Prostate gland (tissue), 2 donors: ENCODE data around the gene SNRNP70. TPM values are rescaled to one million over a fixed set of nuclear protein-coding genes. Genes with fewer than 3 reads are reported as not detected.

Experiments used
- DNase-seq: peaks from one replicate; pipeline ENCODE4 v3.0.0-alpha.2; 2019; ENCODE audit warnings: low spot score
- H3K27ac ChIP-seq, 2 donors: fragments of 200-600 bp; sonication (generic); 2 replicates each; pipeline ENCODE4 v1.5.1; 2017 to 2019
- H3K27me3 ChIP-seq: fragments of 200-600 bp; sonication (generic); replicated peaks from 2 replicates; pipeline ENCODE4 v1.5.1; 2019; ENCODE audit not compliant: insufficient read depth
- H3K36me3 ChIP-seq, 2 donors: fragments of 200-600 bp; sonication (generic); 1 replicate in 1 of 2; 2 replicates in 1 of 2; pipeline versions ENCODE4 v1.5.1 to v1.8.1; 2017 to 2019
- H3K4me1 ChIP-seq: fragments of 200-600 bp; sonication (generic); replicated peaks from 2 replicates; pipeline ENCODE4 v1.5.1; 2019
- H3K4me3 ChIP-seq, 2 donors: fragments of 200-600 bp; sonication (generic); 2 replicates each; pipeline ENCODE4 v1.5.1; 2017 to 2019
- H3K9me3 ChIP-seq: fragments of 200-600 bp; sonication (generic); 2 replicates; pipeline ENCODE4 v1.5.1; 2017
- POLR2A ChIP-seq: fragments of 450-650 bp; IDR thresholded peaks from one replicate; pipeline ENCODE4 v1.6.1; 2016; ENCODE audit warnings: antibody characterized with exemption, mild to moderate bottlenecking
- POLR2AphosphoS5 ChIP-seq: sonication (generic); formaldehyde crosslinking; IDR thresholded peaks from one replicate; pipeline ENCODE4 v1.6.1; 2017; ENCODE audit warnings: antibody characterized with exemption
- WGBS: methylation state at CpG from one replicate; pipeline ENCODE4 v1.1.5; 2018; 5-methylcytosine and 5-hydroxymethylcytosine counted together
- intact Hi-C: fragments of 100-400 bp; cut with DNase I; formaldehyde crosslinking; loops from one replicate; pipeline ENCODE4 v1.14.2; 2022
- small RNA-seq, 2 donors: library from RNA; depleted of rRNA; stranded (forward); fragments of <200 nt; gene quantifications; one replicate each; pipeline ENCODE3, GENCODE V24; 2016
- total RNA-seq, 2 donors: library from RNA; depleted of rRNA; stranded (reverse); fragments of >200 nt; gene quantifications; one replicate each; pipeline ENCODE4 v1.1.0, GENCODE V29; 2016
- TF ChIP-seq, protein P1 (sequence below), 4 experiments: fragments of 200-600 bp in 2 of 4; fragments of 450-650 bp in 2 of 4; sonication (generic) in 2 of 4; IDR thresholded peaks; 1 replicate in 3 of 4; 2 replicates in 1 of 4; pipeline ENCODE4 v1.5.1; 2016 to 2019; ENCODE audit warnings: antibody characterized with exemption in 4 of 4, mild to moderate bottlenecking in 2 of 4, moderate library complexity in 2 of 4

The SNRNP70 gene
- total RNA-seq, 2 donors from 2014 or later: 318 to 391 TPM

DNA sequence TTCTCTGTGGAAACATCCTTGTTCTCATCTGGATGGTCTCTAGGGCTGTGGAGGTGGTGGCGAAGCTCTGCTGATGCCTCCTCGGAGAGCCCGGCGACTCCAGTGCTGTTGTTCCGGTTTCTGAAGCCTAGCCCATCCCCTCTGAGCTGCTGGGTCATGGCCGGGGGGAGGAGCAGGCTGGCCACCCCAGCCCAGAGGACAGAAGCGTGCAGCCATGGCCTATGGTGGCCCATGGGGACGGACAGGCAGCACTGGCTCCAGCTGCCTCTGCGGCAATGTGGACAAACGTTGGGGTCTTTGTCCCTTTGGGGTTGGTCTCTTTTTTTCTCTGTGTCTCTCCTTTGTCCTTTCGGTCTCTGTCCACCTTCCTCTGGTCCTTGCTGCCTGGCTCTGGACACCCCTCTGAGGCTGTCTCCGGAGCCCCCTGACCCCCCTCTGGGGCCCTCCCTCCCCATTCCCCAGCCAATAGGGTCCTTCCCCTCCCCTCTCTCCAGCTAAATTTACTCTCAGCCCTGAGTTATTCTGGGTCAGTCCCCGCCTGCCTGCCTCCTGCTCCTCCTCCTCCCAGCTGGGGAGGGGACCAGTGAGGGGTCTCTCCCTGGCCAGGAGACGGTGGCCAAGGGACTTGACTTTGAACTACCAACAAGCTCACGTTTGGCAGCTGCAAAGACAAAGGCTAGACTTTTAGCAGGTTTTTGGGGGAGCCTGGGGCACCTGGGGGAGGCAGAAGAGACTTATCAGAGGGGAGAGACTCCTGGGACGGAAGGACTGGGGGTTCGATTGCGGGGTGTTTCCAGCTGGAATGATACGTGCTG, 70.0 kb downstream of the SNRNP70 start, which contains the start of gene HRC:
HRC (minus strand) TSS at position 392 of the 815 bp plus-strand sequence; CDS start at position 233, 159 bp downstream.
- no peaks in the 10 kb centered on the region for H3K36me3 ChIP-seq
- H3K9me3 ChIP-seq: no peaks in the 10 kb centered on the region
- H3K4me3 ChIP-seq: no peak within 1 kb of the TSS
- TF ChIP-seq POLR2A: no peak
- no peak for TF ChIP-seq POLR2AphosphoS5
- TF ChIP-seq, protein P1, sequence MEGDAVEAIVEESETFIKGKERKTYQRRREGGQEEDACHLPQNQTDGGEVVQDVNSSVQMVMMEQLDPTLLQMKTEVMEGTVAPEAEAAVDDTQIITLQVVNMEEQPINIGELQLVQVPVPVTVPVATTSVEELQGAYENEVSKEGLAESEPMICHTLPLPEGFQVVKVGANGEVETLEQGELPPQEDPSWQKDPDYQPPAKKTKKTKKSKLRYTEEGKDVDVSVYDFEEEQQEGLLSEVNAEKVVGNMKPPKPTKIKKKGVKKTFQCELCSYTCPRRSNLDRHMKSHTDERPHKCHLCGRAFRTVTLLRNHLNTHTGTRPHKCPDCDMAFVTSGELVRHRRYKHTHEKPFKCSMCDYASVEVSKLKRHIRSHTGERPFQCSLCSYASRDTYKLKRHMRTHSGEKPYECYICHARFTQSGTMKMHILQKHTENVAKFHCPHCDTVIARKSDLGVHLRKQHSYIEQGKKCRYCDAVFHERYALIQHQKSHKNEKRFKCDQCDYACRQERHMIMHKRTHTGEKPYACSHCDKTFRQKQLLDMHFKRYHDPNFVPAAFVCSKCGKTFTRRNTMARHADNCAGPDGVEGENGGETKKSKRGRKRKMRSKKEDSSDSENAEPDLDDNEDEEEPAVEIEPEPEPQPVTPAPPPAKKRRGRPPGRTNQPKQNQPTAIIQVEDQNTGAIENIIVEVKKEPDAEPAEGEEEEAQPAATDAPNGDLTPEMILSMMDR (IDR thresholded peaks at IDR 0.05): no peak
- H3K4me1 ChIP-seq: no peaks in the 10 kb centered on the region
- 73% methylated on average over 19 of the region's 19 CpGs for WGBS
- intact Hi-C loops: no loop called here
- no peak within 1 kb of the TSS for H3K27ac ChIP-seq
- no peak for DNase-seq
- no peaks in the 10 kb centered on the region for H3K27me3 ChIP-seq

DNA sequence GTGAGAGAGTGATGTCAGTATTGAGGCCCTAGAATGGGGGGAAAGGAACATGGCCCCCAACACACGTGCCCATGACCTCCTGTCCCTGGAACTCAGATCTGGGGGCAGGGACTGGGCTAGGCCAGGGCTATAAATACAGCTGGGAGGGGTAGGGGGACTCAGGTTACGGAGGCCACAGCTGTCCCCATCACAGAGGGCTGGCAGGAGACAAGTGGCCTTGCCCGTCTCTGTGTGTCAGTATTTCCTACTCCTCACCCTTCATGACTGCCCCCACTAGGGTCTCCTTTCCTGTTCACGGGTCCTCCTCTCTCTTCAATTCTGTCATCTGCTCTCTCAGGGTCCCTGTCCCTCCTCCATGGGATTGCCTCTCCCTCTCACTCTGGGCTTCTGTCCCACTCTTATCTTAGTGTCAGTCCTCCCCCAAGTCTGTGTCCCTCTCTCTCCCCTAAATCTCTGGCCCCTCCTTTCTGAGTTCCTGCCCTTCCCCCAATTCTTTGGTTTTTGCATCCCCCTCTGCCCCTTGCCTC, 70.6 kb downstream of the SNRNP70 start:
- Histone ChIP-seq H3K4me3 (no peak overlapping the region), H3K27me3 (no peaks in the 10 kb centered on the region), H3K36me3 (no peaks in the 10 kb centered on the region), H3K27ac (no peak overlapping the region), H3K9me3 (no peaks in the 10 kb centered on the region), H3K4me1 (no peaks in the 10 kb centered on the region)
- intact Hi-C loops: no loop called here
- 68% methylated on average over 4 of the region's 4 CpGs for WGBS
- TF ChIP-seq, protein P1 (IDR thresholded peaks at IDR 0.05): no peak
- TF ChIP-seq POLR2AphosphoS5 (no peak), POLR2A (no peak)
- DNase-seq: no peak

DNA sequence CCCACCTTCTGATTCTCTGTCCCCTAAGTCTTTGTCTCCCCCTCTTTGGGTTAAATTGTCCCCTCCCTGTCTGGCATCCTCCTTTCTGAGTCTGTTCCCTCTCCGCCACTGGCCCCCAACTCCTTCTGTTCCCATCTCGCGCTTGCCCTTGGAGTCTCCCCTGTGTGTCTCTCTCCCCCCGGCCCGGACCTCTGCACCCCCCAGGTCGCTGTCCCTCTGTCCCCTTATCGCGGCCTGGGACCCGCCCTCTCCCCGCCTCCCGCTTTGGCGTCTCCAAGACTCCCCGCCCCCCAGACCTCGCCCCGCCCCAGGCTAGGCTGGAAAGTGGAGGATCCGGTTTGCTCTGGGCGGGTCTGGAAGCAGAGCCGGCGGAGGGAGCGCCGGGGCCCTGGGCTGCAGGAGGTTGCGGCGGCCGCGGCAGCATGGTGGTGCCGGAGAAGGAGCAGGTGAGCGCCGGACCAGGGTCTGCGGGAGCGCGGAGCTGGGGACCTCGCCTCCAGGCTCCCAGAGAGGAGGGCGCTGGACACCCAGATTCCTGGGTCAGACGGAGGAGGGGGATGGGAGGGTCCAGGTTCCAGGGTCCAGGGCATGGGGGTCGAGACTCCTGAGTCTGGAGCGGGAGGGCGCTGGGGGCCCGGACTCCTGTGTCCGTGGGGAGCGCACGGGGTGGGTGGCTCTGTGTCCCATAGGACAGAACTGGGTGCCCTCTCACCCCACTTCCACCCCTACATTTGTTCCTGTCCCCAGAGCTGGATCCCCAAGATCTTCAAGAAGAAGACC, 72.4 kb downstream of the SNRNP70 start, which contains the start of gene TRPM4:
TRPM4 (plus strand) TSS at position 348 of the 780 bp plus-strand sequence; CDS start at position 423, 75 bp downstream.
- H3K27ac ChIP-seq: peak within 1 kb of the TSS; percentile 88 to 95
- H3K4me3 ChIP-seq: peak within 1 kb of the TSS; percentile 73 to 85
- H3K4me1 ChIP-seq: no peaks in the 10 kb centered on the region
- H3K36me3 ChIP-seq: no peaks in the 10 kb centered on the region
- intact Hi-C loops: no loop called here
- WGBS: 1% methylated on average over 40 of the region's 41 CpGs
- no peaks in the 10 kb centered on the region for H3K9me3 ChIP-seq
- no peaks in the 10 kb centered on the region for H3K27me3 ChIP-seq
- TF ChIP-seq POLR2AphosphoS5: peak; percentile 98
- TF ChIP-seq POLR2A: peak; percentile 95
- TF ChIP-seq, protein P1 (IDR thresholded peaks at IDR 0.05): no peak
- peak; percentile 94 for DNase-seq

Small RNAs within 50 kb of the gene (small RNA-seq; reads per million reads assigned to genes)
- gene RN7SL708P: 0 reads per million in 2 donors

Other genes with a start within 250 kb of the SNRNP70 start
- 10 to 100 TPM; 11.0 to 11.2 TPM for gene HSD17B14, start 249.0 kb upstream of the SNRNP70 start, total RNA-seq
- 10 to 100 TPM in 1 of 2 donors, 1 to 10 TPM in 1; 9.4 to 22.9 TPM for gene PLEKHA4, start 216.8 kb upstream of the SNRNP70 start, total RNA-seq
- gene PPP1R15A, start 213.0 kb upstream of the SNRNP70 start, total RNA-seq: 10 to 100 TPM; 35.1 to 49.0 TPM
- gene TULP2, start 186.7 kb upstream of the SNRNP70 start, total RNA-seq: 10 to 100 TPM in 1 of 2 donors, not detected in 1; 10.7 TPM
- 100 to 1,000 TPM; 432 to 441 TPM for gene NUCB1, start 185.1 kb upstream of the SNRNP70 start, total RNA-seq
- 10 to 100 TPM in 1 of 2 donors, 1 to 10 TPM in 1; 4.6 to 12.6 TPM for gene DHDH, start 151.8 kb upstream of the SNRNP70 start, total RNA-seq
- 10 to 100 TPM; 52.1 to 62.3 TPM for gene BAX, start 130.6 kb upstream of the SNRNP70 start, total RNA-seq
- gene FTL, start 120.1 kb upstream of the SNRNP70 start, total RNA-seq: 1,000 to 10,000 TPM; 1,764 to 2,124 TPM
- gene GYS1, start 92.1 kb upstream of the SNRNP70 start, total RNA-seq: 10 to 100 TPM; 47.3 to 52.0 TPM
- gene RUVBL2, start 91.6 kb upstream of the SNRNP70 start, total RNA-seq: 100 to 1,000 TPM; 110 to 126 TPM
- 1 to 10 TPM in 1 of 2 donors, not detected in 1; 5.2 TPM for gene LHB, start 68.4 kb upstream of the SNRNP70 start, total RNA-seq
- gene CGB3, start 61.1 kb upstream of the SNRNP70 start, total RNA-seq: not detected
- not detected for gene CGB2, start 53.6 kb upstream of the SNRNP70 start, total RNA-seq
- gene CGB1, start 48.6 kb upstream of the SNRNP70 start, total RNA-seq: not detected
- not detected for gene CGB5, start 41.6 kb upstream of the SNRNP70 start, total RNA-seq
- not detected for gene CGB8, start 36.3 kb upstream of the SNRNP70 start, total RNA-seq
- gene CGB7, start 27.7 kb upstream of the SNRNP70 start, total RNA-seq: 1 to 10 TPM; 2.0 to 2.1 TPM
- 10 to 100 TPM in 1 of 2 donors, 1 to 10 TPM in 1; 7.0 to 24.4 TPM for gene NTF4, start 20.6 kb upstream of the SNRNP70 start, total RNA-seq
- gene KCNA7, start 12.8 kb upstream of the SNRNP70 start, total RNA-seq: not detected
- gene LIN7B, start 28.9 kb downstream of the SNRNP70 start, total RNA-seq: 10 to 100 TPM; 31.2 to 64.3 TPM
- 10 to 100 TPM in 1 of 2 donors, 1 to 10 TPM in 1; 2.2 to 11.1 TPM for gene C19orf73, start 33.7 kb downstream of the SNRNP70 start, total RNA-seq
- 10 to 100 TPM; 12.3 to 18.2 TPM for gene PPFIA3, start 34.1 kb downstream of the SNRNP70 start, total RNA-seq
- gene HRC, start 69.9 kb downstream of the SNRNP70 start, total RNA-seq: 1 to 10 TPM; 3.8 to 6.7 TPM
- gene TRPM4, start 72.3 kb downstream of the SNRNP70 start, total RNA-seq: 100 to 1,000 TPM in 1 of 2 donors, 10 to 100 TPM in 1; 99.0 to 126 TPM
- gene SLC6A16, start 239.7 kb downstream of the SNRNP70 start, total RNA-seq: 1 to 10 TPM in 1 of 2 donors, under 1 TPM in 1; 0.59 to 4.3 TPM
- gene CD37, start 250.0 kb downstream of the SNRNP70 start, total RNA-seq: 10 to 100 TPM in 1 of 2 donors, 1 to 10 TPM in 1; 9.5 to 21.4 TPM